GM18861 (cell line): ENCODE results near the gene SALL2.
"Not testable (repeated sequence)": the region's sequence is repeated elsewhere in the genome, so short reads cannot be mapped to it uniquely, and the experiment has no call there.

ENCODE experiments used
- ATAC-seq: cut with Tn5 transposase; IDR thresholded peaks from one replicate; pipeline ENCODE4 v1.9.1; 2021; ENCODE audit not compliant: unreplicated experiment

SALL2 gene

GRCh38 chr14:21525962-21526671 lies at the start of gene SALL2:
TSS of gene SALL2 (minus strand) at chr14:21526346. CDS start at chr14:21526127, 219 bp downstream.
- ATAC-seq = no peak

GRCh38 chr14:21575661-21576060 lies 49.5 kb upstream of the SALL2 start:
- no peak for ATAC-seq

GRCh38 chr14:21572604-21573003 lies 46.5 kb upstream of the SALL2 start:
- no peak for ATAC-seq

GRCh38 chr14:21558703-21559170 lies 32.6 kb upstream of the SALL2 start:
- no peak for ATAC-seq

GRCh38 chr14:21557084-21557901 lies 31.1 kb upstream of the SALL2 start:
- peak; percentile 52 for ATAC-seq

GRCh38 chr14:21556378-21557083 lies 30.4 kb upstream of the SALL2 start:
- ATAC-seq = no peak

GRCh38 chr14:21553266-21553665 lies 27.1 kb upstream of the SALL2 start:
- ATAC-seq = no peak

- not testable (repeated sequence) for ATAC-seq
Measured at GRCh38 chr14:21544588-21544987, 18.4 kb upstream of the SALL2 start.

- ATAC-seq = no peak
Measured at GRCh38 chr14:21543963-21544362, 17.8 kb upstream of the SALL2 start.

- ATAC-seq = no peak
Measured at GRCh38 chr14:21543521-21543960, 17.4 kb upstream of the SALL2 start.

GRCh38 chr14:21541413-21542074 lies 15.4 kb upstream of the SALL2 start:
- ATAC-seq = no peak

GRCh38 chr14:21539189-21539940 lies 13.2 kb upstream of the SALL2 start:
- no peak for ATAC-seq

GRCh38 chr14:21537090-21537424 lies 10.9 kb upstream of the SALL2 start:
- no peak for ATAC-seq

GRCh38 chr14:21536418-21537089 lies 10.4 kb upstream of the SALL2 start:
- no peak for ATAC-seq

GRCh38 chr14:21535545-21536417 lies 9.6 kb upstream of the SALL2 start:
- ATAC-seq = no peak

- ATAC-seq = no peak
Measured at GRCh38 chr14:21534576-21534975, 8.4 kb upstream of the SALL2 start.

- no peak for ATAC-seq
Measured at GRCh38 chr14:21533294-21533693, 7.1 kb upstream of the SALL2 start.

GRCh38 chr14:21529515-21529914 lies 3.4 kb upstream of the SALL2 start:
- no peak for ATAC-seq
